Rectal smooth muscle tissue (tissue), 1 donor: ENCODE measurements around the gene SPINK4.

ENCODE experiments used
- H3K27ac ChIP-seq: one replicate; pipeline ENCODE4 v1.7.0; 2013; ENCODE audit warnings: low read depth, low read length, inconsistent platforms
- H3K27me3 ChIP-seq: one replicate; pipeline ENCODE4 v1.7.0; 2013; ENCODE audit warnings: low read length; ENCODE audit not compliant: control insufficient read depth, insufficient read depth
- H3K36me3 ChIP-seq: one replicate; pipeline ENCODE4 v1.7.0; 2013; ENCODE audit warnings: low read length; ENCODE audit not compliant: control insufficient read depth, insufficient read depth
- H3K4me1 ChIP-seq: one replicate; pipeline ENCODE4 v1.7.0; 2013; ENCODE audit warnings: low read length; ENCODE audit not compliant: control insufficient read depth, insufficient read depth
- H3K4me3 ChIP-seq: one replicate; pipeline ENCODE4 v1.7.0; 2013; ENCODE audit warnings: low read length
- H3K9ac ChIP-seq: one replicate; pipeline ENCODE4 v1.7.0; 2013; ENCODE audit warnings: low read length

Gene SPINK4

GRCh38 chr9:33220681-33221567 lies 19.0 kb upstream of the SPINK4 start:
- Histone ChIP-seq H3K36me3 (no peaks in the 10 kb centered on the region), H3K4me3 (no peak overlapping the region), H3K9ac (no peak overlapping the region), H3K4me1 (no peaks in the 10 kb centered on the region), H3K27ac (no peak overlapping the region), H3K27me3 (no peaks in the 10 kb centered on the region)

DNA sequence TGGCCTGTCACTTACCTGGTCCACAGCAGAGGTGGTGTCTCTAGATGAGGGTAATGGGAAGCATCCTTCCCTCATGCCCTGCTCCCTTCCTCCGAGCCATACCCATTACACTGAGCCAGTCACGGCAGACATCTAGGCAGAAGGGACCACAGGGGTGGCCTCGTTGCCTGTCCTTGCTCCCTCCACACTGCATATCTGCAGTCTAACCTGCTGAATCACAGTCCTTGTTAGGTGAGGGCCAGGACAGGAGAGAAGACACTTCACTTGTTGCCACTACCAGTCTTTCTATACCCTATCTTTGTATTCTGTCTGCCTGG lies 18.4 kb upstream of the SPINK4 start:
- H3K36me3 ChIP-seq, result no peaks in the 10 kb centered on the region
- no peak overlapping the region for H3K4me3 ChIP-seq
- no peak overlapping the region for H3K27ac ChIP-seq
- no peaks in the 10 kb centered on the region for H3K4me1 ChIP-seq
- no peaks in the 10 kb centered on the region for H3K27me3 ChIP-seq
- no peak overlapping the region for H3K9ac ChIP-seq

DNA sequence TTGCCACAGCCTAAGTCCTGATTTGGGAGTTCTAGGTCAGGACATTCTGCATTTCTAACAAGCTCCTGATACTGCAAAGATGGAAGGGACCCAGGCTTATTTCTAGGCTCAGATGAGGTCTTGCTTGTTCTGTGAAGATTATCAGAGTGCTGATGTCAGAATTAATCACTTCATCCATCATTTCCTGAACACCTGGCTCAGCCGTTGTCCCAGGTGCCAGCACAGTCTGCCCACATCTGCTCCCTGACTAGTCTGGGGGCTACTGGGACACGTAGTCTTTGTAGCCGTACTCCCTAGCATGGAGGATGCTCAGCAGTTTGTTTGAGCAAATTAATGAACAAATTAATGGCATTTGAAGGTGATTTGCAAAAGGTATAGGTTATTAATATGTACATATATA lies 17.9 kb upstream of the SPINK4 start:
- H3K4me3 ChIP-seq, result no peak overlapping the region
- H3K27ac ChIP-seq, result no peak overlapping the region
- no peak overlapping the region for H3K9ac ChIP-seq
- H3K4me1 ChIP-seq, result no peaks in the 10 kb centered on the region
- H3K36me3 ChIP-seq, result no peaks in the 10 kb centered on the region
- H3K27me3 ChIP-seq, result no peaks in the 10 kb centered on the region

GRCh38 chr9:33223696-33224095 lies 16.3 kb upstream of the SPINK4 start:
- Histone ChIP-seq H3K27ac (no peak overlapping the region), H3K9ac (no peak overlapping the region), H3K4me3 (no peak overlapping the region), H3K27me3 (no peaks in the 10 kb centered on the region), H3K4me1 (no peaks in the 10 kb centered on the region), H3K36me3 (no peaks in the 10 kb centered on the region)

DNA sequence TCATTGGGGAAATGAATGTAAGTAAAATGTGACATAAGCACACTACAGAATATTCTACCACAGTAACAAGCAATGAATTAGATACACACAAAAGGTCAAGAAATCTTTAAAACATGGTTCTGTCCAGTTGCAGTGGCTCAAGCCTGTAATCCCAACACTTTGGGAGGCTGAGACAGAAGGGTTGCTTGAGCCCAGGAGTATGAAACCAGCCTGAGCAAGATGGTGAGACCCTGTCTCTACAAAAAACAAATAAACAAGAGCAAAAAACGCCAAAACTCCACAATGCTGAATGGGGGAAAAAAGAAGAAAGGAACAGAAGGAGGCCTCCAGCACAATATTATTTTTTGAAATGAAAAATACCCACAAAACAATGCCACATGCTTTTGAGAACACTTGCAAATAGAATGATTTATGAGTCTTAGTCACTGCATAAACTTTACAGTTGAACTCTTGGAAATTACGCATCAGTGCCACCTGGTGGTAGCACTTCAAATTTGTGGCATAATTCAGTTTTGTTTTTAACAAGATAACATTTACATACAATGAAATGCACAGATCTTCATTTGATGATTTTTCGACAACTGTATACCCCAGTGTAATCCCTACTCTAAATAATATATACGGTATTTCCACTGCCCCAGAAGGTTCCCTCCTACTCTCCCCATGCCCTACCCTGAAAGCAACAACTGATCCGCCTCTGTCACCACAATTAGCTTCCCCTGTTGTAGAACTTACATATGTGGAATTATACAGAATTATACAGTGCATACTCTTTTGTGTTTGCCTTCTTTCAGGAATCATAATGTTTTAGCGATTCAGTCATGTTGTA lies 14.4 kb upstream of the SPINK4 start:
- Histone ChIP-seq H3K4me1 (no peaks in the 10 kb centered on the region), H3K36me3 (no peaks in the 10 kb centered on the region), H3K4me3 (no peak overlapping the region), H3K9ac (no peak overlapping the region), H3K27me3 (no peaks in the 10 kb centered on the region), H3K27ac (no peak overlapping the region)

DNA sequence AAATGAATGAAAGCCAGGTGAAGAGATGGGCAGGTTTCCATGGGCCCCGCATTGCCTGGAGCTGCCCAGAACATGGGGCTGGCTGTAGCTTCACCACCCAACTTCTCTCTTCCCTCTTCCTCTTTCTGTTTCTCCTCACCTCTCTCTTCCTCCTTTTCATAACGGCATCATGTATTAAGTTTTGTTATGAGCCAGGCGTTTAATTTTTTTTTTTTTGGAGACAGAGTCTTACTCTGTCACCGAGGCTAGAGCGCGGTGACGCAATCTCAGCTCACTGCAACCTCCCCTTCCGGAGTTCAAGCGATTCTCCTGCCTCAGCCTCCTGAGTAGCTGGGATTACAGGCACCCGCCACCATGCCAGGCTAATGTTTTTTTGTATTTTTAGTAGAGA lies 13.0 kb upstream of the SPINK4 start:
- H3K36me3 ChIP-seq, result no peaks in the 10 kb centered on the region
- no peak overlapping the region for H3K9ac ChIP-seq
- no peak overlapping the region for H3K27ac ChIP-seq
- H3K4me1 ChIP-seq, result no peaks in the 10 kb centered on the region
- H3K27me3 ChIP-seq, result no peaks in the 10 kb centered on the region
- H3K4me3 ChIP-seq, result no peak overlapping the region

DNA sequence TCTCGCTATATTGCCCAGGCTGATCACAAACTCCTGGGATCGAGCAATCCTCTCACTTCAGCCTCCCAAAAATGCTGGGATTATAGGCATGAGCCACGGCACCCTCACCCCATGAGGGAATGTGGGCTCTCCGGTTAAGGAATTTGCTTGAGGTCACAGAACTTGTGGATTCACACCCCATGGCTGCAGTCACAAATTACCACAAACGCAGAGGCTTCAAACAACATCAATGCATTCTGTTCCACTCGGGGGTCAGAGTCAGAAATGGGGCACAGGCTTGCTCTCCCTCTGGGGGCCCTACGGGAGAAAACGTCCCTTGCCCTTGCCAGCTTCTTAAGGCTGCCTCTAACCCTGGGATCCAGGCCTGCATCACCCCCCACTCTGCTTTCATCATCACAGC lies 12.2 kb upstream of the SPINK4 start:
- H3K4me1 ChIP-seq, result no peaks in the 10 kb centered on the region
- no peak overlapping the region for H3K4me3 ChIP-seq
- no peaks in the 10 kb centered on the region for H3K36me3 ChIP-seq
- H3K27me3 ChIP-seq, result no peaks in the 10 kb centered on the region
- H3K9ac ChIP-seq, result no peak overlapping the region
- H3K27ac ChIP-seq, result no peak overlapping the region

GRCh38 chr9:33228606-33229005 lies 11.4 kb upstream of the SPINK4 start:
- Histone ChIP-seq H3K27ac (no peak overlapping the region), H3K9ac (no peak overlapping the region)

GRCh38 chr9:33229359-33230114 lies 10.4 kb upstream of the SPINK4 start:
- Histone ChIP-seq H3K9ac (no peak overlapping the region), H3K27ac (no peak overlapping the region), H3K4me3 (no peak overlapping the region), H3K27me3 (no peaks in the 10 kb centered on the region), H3K4me1 (no peaks in the 10 kb centered on the region), H3K36me3 (no peaks in the 10 kb centered on the region)

More at GRCh38 chr9:33228606-33229005, 11.4 kb upstream of the SPINK4 start:
- Histone ChIP-seq H3K4me3 (no peak overlapping the region), H3K27me3 (no peaks in the 10 kb centered on the region), H3K36me3 (no peaks in the 10 kb centered on the region), H3K4me1 (no peaks in the 10 kb centered on the region)

GRCh38 chr9:33230756-33231622 lies 9.0 kb upstream of the SPINK4 start:
- Histone ChIP-seq H3K4me1 (no peaks in the 10 kb centered on the region), H3K27ac (no peak overlapping the region), H3K36me3 (no peaks in the 10 kb centered on the region)

DNA sequence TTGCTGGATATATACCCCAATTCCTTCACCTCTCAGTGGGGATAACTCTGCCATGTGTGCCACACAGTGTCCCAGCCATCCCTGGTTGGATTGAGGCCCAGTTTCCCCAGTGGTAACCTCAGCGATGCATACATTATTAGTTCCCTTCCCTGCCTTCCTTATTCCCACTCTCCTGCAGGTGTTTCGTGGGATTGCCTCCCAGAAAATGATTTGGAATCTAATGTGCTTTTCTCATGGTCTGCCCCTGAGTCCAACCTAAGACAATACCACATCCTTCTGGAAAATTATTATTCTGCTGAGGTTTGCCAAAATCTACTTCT lies 8.4 kb upstream of the SPINK4 start:
- no peaks in the 10 kb centered on the region for H3K4me1 ChIP-seq
- H3K27ac ChIP-seq, result no peak overlapping the region
- no peaks in the 10 kb centered on the region for H3K36me3 ChIP-seq
- H3K9ac ChIP-seq, result no peak overlapping the region
- no peak overlapping the region for H3K4me3 ChIP-seq
- no peaks in the 10 kb centered on the region for H3K27me3 ChIP-seq

More at GRCh38 chr9:33230756-33231622, 9.0 kb upstream of the SPINK4 start:
- no peak overlapping the region for H3K4me3 ChIP-seq
- no peak overlapping the region for H3K9ac ChIP-seq
- H3K27me3 ChIP-seq, result no peaks in the 10 kb centered on the region

GRCh38 chr9:33232815-33233214 lies 7.2 kb upstream of the SPINK4 start:
- Histone ChIP-seq H3K27me3 (no peaks in the 10 kb centered on the region), H3K36me3 (no peaks in the 10 kb centered on the region), H3K27ac (no peak overlapping the region), H3K4me3 (no peak overlapping the region), H3K9ac (no peak overlapping the region), H3K4me1 (no peaks in the 10 kb centered on the region)
